Keratinocyte (primary cell): ENCODE results near the gene CTCFL.

Source experiments
- CTCF ChIP-seq, 3 experiments: IDR thresholded peaks in 1 of 3; conservative IDR thresholded peaks in 1 of 3; optimal IDR thresholded peaks in 1 of 3; 2 replicates in 2 of 3; 3 replicates in 1 of 3; pipeline versions ENCODE3 to v1.5.1; 2011; ENCODE audit warnings: low read length in 3 of 3, mild to moderate bottlenecking in 3 of 3, moderate library complexity in 2 of 3, control low read depth in 1 of 3, inconsistent platforms in 1 of 3; ENCODE audit not compliant: insufficient read depth in 2 of 3; ENCODE audit errors: extremely low read depth in 1 of 3
- EZH2 ChIP-seq: IDR thresholded peaks from one replicate; pipeline ENCODE4 v1.6.1; 2012; ENCODE audit warnings: inconsistent platforms, mild to moderate bottlenecking, low read length, moderate library complexity

DNA sequence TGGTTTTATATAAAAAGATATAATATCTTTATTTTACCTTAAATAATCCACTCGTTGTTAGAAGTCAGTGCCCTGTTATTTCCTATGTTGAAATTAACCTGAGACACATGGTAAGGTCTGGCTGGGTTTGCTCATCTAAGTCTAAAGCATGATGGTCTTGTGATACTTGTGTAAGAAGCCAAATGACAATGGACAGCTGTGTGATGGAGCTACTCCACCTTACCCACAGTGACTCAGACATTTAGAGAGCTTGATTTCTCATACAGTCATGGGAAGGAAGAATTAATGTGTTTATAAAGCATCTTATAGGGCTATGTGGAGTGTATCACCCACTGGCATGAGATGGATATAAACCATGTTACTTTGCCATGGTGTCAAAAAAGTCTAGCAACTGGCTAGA lies 11.7 kb downstream of the CTCFL start:
- TF ChIP-seq CTCF (optimal IDR thresholded peaks at IDR 0.05 in 1 of 3, IDR thresholded peaks at IDR 0.05 in 1 of 3, conservative IDR thresholded peaks at IDR 0.05 in 1 of 3; ENCODE audit: extremely low read depth in 1 of 3, insufficient read depth in 2 of 3, low read length in 3 of 3) (no peak), EZH2 (no peak)
